HUDEP-2 (cell line): ENCODE results near the gene TAS2R50.

ENCODE experiments used
- DNase-seq, 76 experiments: peaks; one replicate each; lab custom pipeline; 2025; ENCODE audit not compliant: unreplicated experiment in 76 of 76; lab: John Stamatoyannopoulos, UW

The TAS2R50 gene

GRCh38 chr12:10957741-10958140 lies 29.0 kb downstream of the TAS2R50 start:
- no peak for DNase-seq

- no peak for DNase-seq
These were observed 30.6 kb downstream of the TAS2R50 start for GRCh38 chr12:10956085-10956484.

GRCh38 chr12:10952645-10953044 lies 34.1 kb downstream of the TAS2R50 start:
- DNase-seq: no peak

GRCh38 chr12:10943167-10943566 lies 43.5 kb downstream of the TAS2R50 start:
- DNase-seq: no peak

GRCh38 chr12:10941916-10942607 lies 44.6 kb downstream of the TAS2R50 start:
- DNase-seq: no peak

- DNase-seq: no peak
These were observed 45.3 kb downstream of the TAS2R50 start for GRCh38 chr12:10941369-10941768.

GRCh38 chr12:10940389-10940788 lies 46.3 kb downstream of the TAS2R50 start:
- DNase-seq: no peak

- DNase-seq: no peak
These were observed 47.5 kb downstream of the TAS2R50 start, which contains the start of gene TAS2R14 for GRCh38 chr12:10939163-10939562. TAS2R14 (minus strand) TSS chr12:10939263; CDS start chr12:10939207, 56 bp downstream.

GRCh38 chr12:10936506-10936905 lies 50.2 kb downstream of the TAS2R50 start:
- DNase-seq: no peak
